GM18868 (cell line): Measurements from ENCODE around the gene ANKRA2.

ENCODE experiments used
- ATAC-seq: cut with Tn5 transposase; IDR thresholded peaks from one replicate; pipeline ENCODE4 v1.9.1; 2021; ENCODE audit warnings: mild to moderate bottlenecking, moderate library complexity; ENCODE audit not compliant: unreplicated experiment

The ANKRA2 gene, protein sequence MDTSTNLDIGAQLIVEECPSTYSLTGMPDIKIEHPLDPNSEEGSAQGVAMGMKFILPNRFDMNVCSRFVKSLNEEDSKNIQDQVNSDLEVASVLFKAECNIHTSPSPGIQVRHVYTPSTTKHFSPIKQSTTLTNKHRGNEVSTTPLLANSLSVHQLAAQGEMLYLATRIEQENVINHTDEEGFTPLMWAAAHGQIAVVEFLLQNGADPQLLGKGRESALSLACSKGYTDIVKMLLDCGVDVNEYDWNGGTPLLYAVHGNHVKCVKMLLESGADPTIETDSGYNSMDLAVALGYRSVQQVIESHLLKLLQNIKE

DNA sequence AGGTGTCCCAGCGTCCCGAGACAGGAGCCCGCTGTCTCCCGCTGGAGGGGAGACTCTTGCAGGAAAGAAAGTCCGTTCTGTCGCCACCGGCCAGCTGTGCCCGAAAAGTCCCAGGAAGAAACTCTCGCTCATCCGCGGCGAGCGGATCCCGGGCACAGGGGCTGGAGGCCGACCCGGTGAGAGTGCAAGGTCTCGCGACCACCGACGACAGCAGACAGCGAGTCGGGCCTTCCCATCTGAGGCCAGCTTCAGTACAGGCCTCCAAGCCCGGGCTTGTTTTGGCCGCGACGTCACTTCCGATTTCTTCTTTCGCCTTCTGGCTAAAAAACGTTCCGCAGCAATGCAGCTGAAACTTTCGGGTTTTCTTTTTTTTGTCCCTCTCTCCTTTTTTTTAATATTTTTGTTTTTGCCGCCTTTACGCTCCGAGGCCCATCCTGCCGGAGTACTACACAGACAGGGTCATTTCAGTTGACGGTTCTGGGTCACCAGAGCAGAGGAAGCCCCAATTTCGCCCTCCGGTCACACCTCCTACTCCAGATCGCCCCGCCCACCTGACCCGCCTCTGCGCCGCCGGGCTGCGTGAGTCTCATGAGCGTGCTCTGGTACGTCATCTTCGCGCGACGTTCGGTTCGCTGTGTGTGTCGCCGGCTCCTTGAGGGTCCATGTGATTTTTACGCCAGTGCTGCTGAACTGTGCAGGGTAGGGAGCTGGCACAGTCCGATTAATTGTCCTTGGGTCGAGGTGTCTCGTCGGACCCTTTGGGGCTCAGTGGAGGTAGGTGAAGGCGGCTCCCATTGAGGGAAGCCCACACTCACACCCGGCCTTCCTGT lies at the start of gene ANKRA2, which contains the start of gene UTP15:
TSS of gene ANKRA2 (minus strand) at position 501 of the 830 bp plus-strand sequence. CDS start 2,758 bp downstream, outside the sequence.
TSS of gene UTP15 (plus strand) at position 605 of the 830 bp plus-strand sequence. CDS start 1,602 bp downstream, outside the sequence.
- ATAC-seq: peak; percentile 93

DNA sequence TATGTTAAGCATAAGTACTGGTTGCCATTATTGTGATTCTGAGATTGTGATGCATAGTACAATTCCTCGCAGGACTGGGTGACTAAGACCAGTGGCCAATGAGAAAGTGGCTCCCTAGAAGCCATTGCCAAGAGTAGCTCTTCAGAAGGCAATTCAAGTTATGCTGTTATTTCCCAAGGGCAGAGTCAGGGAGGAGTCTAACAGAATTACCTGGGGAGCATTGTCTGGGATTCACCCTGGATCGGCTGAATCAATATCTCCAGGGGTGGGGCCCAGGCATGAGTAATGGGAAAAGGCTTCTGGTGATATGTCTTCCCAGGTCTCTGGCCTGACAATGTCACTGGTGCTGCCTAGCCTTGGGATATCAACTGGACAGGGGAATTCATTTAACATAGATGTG lies 49.6 kb upstream of the ANKRA2 start:
- ATAC-seq: no peak

DNA sequence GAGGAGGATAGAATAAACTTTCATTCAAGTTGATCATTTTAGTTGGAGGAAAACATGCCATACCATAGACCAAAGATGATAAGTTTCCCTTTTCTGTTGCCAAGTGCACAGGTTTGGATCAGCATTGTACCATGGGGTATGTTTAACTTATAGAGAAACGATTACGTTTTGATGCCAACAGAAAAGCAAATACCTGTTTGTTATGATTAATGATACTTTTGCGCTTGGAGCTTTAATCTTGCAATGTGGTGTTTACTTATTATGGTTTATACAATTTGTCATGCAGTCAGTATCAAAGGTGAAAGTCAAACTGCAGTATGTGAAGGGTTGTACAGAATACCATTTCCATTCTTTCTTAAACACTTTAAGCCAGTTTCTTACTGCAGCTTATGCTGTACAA lies 47.4 kb upstream of the ANKRA2 start:
- ATAC-seq: no peak

DNA sequence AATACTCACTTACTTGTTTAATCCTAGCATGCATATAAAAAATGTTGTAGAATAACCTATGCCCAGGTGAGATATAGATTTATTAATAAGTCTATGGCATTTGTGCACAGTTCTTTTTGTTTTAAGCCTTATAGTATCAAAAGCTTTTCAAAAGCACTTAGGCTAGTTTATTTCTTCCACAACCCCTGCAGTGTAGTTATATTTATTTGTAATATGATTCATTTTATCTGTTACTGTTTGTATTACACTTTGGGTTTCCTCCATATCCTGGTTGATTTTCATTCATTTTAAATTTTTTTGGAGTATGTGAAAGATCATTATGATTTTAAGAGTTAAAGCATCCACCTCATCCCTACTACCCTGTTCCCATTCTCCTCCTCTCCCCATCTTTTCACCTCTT lies 41.8 kb upstream of the ANKRA2 start:
- ATAC-seq: no peak

DNA sequence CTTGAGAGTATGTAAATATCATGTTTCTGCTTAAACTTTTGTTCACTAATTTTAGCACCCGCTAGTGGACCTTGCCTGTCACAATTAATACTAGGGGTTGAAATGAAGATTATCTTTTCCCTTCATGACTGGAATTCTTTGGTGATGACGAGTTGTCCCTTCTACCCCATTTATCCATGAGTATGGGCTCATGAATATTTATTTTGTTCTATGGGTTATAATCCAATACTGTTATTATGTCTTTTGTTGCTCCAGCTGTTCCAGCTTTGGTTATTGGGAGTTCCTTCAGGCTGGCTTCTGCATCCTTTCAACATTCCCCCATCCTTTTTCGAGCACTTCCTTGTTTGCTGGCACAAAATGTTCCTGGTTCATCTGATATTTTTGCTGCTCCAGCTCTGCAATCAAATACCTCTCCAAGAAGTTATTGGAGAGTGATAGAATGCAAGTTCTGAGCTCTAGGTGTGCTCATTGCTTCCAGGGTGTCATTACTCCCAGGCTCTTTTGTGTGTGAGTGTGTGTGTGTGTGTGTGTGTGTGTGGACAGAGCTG lies 40.8 kb upstream of the ANKRA2 start:
- ATAC-seq: no peak

DNA sequence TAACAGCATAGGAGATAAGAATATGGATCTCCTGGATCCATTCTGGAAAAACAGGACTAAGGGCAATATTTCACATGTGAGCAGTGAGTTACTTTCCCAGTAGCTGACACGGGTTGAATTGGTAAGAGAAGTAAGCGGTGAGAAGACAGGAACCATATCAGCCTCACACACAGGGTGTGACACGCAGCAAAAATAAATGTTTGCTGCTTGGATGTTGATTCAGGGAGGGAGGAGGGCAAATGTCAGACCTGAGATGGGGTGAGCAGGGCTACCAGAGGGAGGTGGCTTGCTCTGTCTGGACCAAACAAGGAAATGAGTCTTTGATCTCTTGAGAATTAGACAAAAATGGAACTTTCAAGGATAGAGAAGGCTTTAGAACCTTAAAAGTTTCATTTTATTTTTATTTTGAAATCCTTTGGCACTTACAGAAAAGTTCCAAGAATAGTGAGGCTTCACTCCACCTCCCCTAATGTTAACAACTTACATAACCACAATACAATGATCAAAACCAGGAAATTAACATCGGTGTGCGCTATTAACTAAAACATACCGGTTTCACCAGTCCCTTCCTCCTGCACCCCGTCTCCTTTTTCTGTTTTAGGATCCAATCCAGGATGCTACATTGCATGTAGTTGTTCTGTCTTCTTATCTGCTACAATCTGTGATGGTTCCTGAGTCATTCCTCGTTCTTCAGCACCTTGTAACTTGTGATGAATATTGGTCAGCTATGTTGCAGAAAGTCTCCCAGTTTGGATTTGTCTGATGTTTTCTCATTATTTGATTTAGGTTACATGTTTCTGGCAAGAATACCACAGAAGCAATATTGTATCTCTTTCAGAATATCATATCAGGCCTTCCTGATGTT lies 40.0 kb upstream of the ANKRA2 start:
- ATAC-seq: no peak

DNA sequence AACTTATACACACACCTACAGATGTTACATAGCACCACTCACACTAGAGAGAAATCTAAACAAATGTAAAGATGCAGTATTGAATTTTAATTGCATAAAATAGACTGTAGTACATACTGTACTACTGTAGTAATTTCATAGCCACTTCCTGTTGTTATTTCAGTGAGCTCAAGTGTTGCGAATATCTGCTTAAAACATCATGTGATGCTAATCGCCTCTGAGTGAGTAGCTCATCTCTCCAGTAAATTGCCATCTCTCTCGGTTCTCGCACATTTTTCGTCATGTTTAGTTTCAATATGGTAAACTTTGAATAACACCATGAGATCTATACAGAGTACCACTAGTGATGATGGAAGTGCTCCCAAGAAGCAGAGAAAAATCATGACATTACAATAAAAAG lies 38.6 kb upstream of the ANKRA2 start:
- no peak for ATAC-seq

DNA sequence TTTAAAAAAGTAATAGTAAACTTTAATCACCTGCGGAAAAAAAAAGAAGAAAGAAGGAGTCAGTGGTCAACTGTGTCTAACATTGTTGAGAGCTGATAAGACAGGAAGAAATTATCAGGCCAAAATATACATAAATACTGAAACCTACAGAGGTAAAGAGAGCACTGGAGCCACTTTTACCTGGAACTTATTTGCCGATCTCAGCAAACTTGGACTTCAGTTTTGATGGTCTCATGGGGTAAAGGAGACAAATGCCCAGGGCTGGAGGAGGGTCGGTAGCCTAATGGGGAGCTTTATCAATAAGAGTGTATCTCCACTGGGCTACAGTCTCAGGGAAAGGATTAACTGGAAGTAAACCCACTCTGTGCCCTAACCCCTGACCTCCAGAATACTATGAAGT lies 33.9 kb upstream of the ANKRA2 start:
- ATAC-seq: no peak

DNA sequence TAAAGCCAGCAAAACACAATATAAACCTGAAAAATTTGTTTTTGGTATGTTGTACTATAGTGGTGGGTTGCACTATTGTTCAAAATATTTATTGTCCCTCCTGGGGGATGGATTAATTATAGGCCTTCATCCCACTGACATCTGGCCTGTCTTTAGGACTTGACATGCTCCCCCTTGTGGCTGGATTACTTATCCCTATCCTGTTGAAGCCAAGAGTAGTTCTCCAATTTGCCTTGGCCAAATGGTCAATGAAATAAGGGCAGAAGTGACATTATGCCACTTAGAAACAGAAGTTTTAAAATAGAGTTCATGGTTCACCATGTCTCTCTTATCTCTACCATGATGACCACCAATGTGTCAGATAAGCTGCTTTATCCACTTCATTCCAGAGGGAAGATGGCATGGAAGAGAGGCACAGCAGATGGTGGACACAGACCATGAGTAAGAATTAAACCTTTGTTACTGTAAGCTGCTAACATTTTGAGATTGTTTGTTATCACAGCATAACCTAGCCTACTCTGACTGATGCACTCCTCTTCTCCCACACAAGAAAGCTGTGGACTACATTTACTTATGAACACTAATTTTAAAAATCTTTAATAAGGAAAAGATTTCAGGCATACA lies 31.4 kb upstream of the ANKRA2 start:
- ATAC-seq: no peak

DNA sequence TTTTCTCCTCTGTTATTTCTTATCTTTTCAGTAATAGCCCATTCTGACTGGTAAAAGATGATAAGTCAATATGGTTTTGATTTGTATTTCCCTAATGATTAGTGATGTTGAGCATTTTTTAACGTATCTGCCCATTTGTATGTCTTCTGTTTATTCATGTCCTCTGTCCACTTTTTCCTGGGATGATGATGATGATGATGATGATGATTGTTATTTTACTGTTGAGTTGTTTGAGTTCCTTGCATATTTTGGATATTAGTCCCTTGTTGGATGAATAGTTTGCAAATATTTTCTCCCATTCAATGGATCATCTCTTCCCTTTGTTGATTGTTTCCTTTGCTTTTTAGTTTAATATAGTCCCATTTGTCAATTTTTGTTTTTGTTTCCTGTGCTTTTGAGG lies 27.1 kb upstream of the ANKRA2 start:
- ATAC-seq: no peak

DNA sequence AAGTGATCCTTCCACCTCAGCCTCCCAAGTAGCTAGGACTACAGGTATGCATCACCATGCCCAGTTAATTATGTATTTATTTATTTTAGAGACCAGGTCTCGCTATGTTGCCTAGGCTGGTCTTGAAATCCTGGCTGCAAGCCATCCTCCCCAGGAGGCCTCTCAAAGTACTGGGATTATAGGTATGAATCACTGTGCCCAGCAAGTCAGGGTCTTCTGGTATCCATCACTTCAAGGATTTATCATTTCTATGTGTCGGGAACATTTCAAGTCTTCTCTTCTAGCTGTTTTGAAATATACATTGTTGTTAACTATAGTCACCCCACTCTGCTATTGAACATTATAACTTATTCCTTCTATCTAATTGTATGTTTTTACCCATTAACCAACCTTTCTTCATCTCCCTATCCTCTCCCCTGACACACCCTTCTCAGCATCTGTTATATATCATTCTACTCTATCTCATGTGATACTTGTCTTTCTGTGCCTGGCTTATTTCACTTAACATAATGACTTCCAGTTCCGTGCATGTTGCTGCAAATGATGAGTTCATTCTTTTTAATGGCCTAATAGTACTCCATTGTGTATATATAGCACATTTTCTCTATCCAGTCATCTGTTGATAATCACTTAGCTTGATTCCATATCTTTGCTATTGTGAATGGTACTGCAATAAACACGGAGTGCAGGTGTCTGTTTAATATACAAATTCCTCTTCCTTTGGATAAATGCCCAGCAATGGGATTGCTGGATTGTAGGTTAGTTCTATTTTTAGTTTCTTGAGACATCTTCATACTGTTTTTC lies 26.5 kb upstream of the ANKRA2 start:
- no peak for ATAC-seq

DNA sequence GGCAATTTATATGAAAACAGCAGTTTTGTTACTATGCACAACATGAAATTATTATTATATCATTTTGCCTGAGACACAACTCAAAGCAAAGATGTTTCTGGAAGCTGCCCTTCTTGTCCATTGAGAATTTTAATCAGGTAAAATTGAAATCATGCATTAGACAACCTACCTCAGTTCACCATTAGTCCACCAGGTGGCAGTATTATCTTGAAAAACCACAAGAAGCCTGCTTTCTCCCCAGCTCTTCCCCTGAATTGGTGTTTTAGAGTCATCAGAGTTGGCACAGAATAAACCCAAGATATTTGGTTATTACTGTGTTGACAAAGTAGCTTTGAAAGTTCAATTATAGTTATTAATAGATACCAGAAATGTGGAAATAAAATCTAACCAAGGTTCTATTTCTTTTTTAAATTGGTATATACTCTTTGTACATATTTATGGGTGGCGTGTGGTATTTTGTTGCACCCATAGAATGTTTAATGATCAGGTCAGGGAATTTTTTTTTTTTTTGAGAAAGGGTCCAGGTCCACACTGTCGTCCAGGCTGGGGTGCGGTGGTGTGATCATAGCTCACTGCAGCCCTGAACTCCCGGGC lies 25.8 kb upstream of the ANKRA2 start:
- ATAC-seq: peak; percentile 69

DNA sequence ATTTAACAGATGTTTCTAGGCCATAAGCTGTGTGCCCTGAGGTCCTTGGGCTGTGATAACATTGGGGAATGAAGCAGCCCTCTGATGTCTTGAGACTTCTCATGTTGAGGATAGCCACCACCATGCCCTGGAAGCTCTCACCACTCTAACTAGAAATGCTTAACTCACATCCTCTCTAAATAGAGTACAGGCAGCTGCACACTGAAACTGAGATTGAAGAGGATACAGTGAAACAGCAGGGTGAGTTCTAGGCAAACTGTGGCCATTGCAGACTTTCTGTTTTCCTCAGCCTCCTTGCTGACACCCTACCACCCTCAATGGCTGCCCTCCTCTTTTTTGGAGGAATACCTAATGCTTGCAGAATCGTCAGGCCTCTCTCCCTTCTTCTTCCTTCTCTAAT lies 22.5 kb upstream of the ANKRA2 start:
- no peak for ATAC-seq

DNA sequence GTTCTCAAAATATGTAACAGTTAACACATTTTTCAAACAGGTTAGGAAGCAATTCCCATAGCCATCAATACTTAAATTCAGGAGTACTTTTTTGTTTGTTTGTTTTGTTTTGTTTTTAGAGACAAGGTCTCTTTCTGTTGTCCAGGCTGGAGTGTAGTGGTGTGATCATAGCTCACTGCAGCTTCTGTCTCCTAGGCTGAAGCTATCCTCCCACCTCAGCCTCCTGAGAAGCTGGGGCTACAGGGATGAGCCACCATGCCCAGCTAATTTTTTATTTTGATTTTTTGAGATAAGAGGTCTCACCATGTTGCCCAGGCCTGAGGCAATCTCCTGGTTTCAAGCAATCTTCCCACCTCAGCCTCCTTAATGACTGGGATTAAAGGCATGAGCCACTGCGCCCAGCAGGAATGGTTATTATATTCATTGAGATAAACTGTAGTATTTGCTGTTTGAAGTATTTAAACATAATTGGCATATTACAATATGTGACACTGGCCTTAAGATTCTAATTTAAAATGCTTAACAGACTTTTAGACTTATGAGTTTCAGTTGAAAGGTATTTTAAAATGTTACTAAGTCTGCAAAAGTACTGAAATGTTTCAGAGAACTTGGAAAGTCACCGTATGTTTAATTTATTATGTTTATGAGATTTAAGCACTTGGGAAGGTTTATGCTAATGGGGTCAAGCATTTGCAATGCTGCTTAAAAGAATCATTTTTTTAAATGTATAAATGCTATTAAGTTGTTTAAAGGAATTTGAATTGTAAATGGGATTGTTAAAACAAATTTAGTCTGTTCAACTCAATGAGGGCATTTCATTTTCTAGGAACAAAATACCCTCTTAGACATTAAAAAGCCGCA lies 17.1 kb upstream of the ANKRA2 start:
- ATAC-seq: no peak

DNA sequence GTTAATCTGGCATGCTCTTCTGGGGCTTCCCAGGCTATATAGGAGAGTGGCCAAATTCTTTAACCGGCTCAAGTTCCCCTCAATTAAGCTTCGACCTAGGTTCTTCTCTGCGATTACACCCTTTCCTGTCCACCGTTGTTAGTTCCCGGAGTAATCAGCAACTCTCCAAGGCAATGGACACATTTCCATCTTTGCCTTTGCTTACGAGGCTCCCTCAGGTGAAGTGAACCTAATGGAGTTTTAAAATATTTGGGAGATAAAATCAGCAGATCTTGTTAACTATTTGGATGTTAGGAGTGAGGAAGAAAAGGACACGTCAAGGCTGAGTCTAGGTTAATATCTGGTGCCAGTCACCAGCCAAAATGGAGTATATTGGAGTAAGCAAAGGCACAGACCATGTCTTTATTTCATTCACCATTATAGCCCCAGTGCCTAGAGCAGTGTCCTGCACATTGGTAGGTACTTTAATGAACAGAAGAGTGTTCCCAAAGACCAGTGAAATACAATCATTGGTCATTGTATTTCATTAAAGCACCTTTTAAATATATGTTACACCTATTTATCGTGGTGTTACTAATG lies 619 bp upstream of the ANKRA2 start:
- no peak for ATAC-seq

DNA sequence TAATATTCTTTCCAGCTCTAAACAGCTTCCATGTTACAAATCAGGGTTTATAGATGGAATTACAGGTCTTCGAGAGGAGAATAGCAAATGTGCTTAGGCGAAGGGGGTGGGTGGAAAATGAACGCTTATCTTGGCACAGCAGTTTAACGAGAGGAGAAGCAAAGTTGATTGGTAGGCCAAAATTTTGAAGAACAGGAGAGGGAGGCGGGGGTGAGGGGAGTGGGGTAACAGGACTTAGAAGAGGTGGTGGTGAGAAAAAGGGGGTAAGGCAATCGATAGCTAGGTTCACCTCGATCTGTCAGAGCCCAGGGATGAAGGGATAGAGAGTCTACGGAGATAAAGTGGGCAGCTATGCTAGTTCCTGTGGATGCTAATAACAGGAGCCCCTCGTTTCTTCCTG lies 764 bp downstream of the ANKRA2 start:
- ATAC-seq: no peak

DNA sequence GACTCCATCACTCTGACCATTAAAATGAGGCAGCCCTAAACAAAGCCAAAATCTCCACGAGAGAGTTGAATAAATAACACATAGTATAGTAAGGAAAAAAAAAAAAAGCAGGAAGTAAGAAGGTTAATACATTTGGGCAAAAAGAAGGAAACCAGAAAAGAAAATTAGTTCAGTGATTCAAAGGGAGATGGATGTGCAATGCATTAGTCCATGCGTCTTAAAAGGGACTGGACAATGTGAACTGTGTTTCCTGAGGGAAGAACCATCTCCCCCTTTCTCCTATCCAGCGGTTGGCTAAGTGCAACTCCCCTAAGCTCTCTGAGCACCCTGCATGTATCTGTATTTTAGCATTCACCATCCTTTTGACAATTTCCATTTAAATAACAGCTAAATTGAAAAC lies 1.4 kb downstream of the ANKRA2 start:
- ATAC-seq: no peak

DNA sequence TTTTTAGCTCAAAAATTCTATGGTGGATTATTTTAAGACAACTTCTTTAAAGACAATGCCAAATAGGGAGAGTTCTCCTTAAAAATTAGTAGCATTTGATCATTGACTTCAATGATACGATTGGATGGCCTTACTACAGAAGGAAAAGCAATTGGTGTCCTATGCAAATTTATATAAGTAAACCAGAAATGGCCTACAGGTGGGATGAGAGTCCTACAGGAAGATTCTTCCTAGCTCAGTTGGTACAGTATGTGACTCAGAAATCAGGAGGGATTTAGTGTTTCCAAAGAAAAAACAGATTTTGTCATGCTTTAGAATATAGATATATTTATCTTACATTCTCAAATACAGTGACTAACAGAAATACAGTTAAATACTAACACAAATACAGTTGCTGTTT lies 6.5 kb downstream of the ANKRA2 start:
- no peak for ATAC-seq
